GM21529 (cell line): Measurements from ENCODE around the gene SCUBE3.

ENCODE experiments used
- ATAC-seq: cut with Tn5 transposase; IDR thresholded peaks from one replicate; pipeline ENCODE4 v1.9.1; 2021; ENCODE audit not compliant: unreplicated experiment

SCUBE3 gene

GRCh38 chr6:35181308-35181932 is 32.3 kb upstream of the SCUBE3 start:
- no peak for ATAC-seq

GRCh38 chr6:35181933-35182612 is 31.7 kb upstream of the SCUBE3 start:
- ATAC-seq = no peak

DNA sequence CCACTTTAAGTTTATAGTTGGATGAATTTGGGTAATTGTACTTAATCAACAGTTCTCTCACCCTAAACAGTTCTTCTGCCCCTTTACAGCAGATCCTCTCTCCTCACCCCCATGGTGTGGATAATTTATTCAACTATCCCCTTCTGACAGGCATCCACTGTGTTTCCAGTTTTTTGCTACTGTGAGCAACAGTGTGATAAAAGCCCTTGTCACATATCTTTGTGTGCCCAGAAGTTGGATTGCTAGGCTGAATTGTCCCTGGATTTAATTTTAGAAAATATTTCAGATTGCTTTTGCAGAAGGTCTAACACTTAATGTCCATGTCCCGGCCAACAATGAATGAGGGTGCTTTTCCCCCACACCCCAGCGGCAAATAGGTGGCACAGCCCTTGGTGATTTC is 30.5 kb upstream of the SCUBE3 start:
- no peak for ATAC-seq

- ATAC-seq = no peak
Measured at GRCh38 chr6:35183935-35184334, 29.8 kb upstream of the SCUBE3 start.

DNA sequence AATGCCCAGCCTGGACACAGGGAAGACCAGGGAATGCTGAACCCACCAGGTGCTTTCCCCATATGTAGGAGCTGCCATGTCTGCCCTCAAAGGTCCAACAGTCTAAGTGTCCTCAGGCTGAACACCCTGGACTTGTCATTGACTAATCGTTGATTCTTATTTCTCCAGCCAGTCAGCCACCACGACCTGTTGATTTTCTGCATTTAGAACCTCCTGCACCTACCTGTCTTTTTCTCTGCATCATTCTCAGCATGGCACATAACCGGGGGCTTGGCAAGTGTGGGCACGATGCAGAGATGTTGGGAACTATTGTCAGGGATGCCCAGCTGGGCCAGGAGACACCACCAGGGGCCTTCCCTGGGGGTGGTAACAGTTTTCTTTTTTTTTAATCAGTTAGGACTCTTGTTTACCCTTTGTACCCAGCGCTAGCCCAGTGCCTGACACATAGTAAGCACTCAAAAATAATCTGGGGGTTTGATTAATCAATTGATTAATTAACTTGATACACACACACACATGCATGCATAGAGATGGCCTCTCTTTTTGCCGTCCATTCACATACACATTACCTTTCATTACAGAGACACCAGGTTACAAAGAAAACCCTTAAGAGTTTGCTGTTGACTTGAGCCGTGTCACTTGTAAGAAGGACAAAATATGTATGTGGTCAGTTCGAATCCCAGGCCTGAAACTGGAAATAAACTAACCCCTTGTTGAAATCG is 29.0 kb upstream of the SCUBE3 start:
- no peak for ATAC-seq

- ATAC-seq = no peak
Measured at GRCh38 chr6:35185302-35185681, 28.5 kb upstream of the SCUBE3 start.

- no peak for ATAC-seq
Measured at GRCh38 chr6:35185971-35186370, 27.8 kb upstream of the SCUBE3 start.

- ATAC-seq = no peak
Measured at GRCh38 chr6:35186571-35186970, 27.2 kb upstream of the SCUBE3 start.

DNA sequence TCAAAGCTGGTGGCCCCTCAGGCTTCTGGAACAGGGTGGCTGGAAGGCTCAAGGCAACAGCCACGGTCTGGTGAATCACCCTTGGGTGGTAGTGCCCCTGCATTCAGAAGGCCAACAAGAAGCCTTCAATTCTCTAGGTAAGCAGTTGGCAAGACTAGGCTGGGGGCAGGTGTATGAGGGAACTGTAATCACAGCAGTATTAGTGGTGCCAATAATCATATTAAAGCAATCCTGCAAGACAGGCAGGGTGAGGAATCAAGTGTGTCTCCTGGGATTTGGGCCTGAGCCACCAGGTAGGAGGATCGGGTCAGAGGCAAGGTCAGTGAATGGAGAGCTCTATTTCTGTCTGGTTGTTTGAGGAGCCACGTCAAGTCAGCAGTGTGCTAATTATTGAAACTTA is 24.9 kb upstream of the SCUBE3 start:
- ATAC-seq = no peak

- no peak for ATAC-seq
Measured at GRCh38 chr6:35190306-35190705, 23.4 kb upstream of the SCUBE3 start.

DNA sequence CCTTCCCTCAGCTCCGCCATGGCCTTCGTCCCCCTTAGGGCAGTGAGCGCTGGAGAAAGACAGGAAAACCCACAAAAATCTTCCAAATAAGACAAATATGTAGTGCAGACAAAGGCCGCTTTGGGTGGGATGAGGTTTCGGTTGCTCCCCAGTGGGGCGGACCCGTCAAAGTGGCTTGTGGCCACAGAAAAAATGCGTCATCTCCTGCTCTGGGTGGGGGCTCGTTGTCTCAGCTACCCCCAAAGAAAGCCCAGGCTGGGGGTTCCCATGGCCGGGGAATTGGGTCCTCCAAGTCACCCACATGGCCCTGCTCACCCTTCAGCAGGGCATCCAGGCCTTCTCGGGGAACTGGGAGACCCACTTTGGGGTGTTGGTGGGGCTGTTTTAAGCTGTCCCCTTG is 21.9 kb upstream of the SCUBE3 start:
- ATAC-seq = no peak

DNA sequence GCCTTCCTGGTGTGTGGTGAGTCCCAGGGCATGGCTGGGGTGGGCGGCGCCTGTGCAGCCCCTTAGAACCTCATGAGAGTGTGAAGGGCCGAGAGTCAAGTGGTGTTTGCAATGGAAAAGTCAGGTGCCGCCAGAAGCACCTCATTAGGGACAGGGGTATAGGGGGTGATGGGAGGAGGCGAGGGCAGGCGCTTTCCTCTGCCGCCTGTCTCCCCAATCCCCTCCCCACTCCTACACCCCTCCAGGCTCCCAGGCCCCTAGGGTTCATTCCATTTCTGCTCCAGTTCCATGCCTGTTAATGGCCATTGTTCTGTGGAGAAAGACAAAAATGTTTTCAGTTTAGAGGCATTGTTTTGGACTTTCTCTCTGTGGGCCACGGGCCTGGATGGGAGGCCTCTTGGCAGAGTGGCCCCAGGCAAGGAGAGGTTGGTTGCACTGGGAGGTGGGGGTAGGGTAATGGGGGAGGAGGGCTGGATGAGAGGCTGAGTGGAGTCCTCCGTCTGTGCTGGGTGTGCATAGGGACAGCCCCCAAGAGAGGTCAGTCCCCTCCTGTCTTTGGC is 21.4 kb upstream of the SCUBE3 start:
- ATAC-seq = no peak

- no peak for ATAC-seq
Measured at GRCh38 chr6:35194390-35194789, 19.4 kb upstream of the SCUBE3 start.

DNA sequence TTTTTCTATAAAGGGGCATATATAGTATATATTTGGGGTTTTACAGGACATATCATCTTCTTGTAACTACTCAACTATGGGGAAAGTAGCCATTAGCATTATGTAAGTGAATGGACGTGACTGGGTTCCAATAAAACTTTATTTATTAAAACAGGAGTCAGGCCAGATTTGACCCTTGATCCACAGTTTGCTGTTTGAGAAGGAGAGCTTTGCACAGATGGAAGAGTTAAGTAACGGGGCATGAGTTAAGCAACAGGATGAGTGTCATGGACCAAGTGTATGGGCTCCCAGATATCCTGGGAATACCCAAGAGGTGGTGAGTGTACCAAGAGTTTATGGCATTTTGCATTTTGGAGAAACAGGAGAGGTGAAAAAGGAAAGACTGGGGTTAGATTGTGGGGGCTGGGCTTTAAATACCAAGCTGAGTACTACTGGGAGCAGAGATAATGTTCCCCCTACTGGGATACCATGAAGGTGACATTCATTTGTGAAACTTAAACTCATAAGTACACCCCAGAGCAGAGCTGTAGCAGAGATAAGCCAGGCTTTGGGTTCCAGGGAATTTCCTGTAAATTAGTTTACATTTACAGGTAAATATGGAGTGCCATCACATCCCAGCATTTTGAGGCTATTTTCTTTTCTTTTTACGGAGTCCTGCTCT is 18.5 kb upstream of the SCUBE3 start:
- no peak for ATAC-seq

GRCh38 chr6:35197196-35197595 is 16.6 kb upstream of the SCUBE3 start:
- ATAC-seq = no peak

GRCh38 chr6:35199866-35200265 is 13.9 kb upstream of the SCUBE3 start:
- no peak for ATAC-seq

GRCh38 chr6:35202066-35202546 is 11.7 kb upstream of the SCUBE3 start:
- no peak for ATAC-seq

GRCh38 chr6:35203152-35203670 is 10.5 kb upstream of the SCUBE3 start:
- ATAC-seq = no peak

- no peak for ATAC-seq
Measured at GRCh38 chr6:35203680-35204079, 10.1 kb upstream of the SCUBE3 start.

DNA sequence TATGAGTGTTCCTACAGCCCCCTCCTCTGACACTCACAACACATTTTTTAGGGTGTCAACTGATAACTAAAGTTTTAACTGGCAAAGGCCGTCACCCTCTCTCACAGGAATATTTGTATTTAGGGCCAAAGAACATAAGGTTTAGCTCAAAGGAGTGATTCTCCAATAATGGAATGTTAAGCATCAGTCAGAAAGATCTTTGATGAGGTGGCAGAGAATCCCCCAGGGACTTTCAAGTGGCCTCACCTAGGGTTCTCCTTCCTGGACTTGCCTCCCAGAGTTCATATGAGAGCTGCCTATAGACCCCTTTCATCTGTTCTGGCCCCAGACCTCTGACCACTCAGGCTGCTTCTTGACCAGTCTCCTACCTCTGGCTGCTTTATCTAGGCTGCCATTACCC is 7.4 kb upstream of the SCUBE3 start:
- no peak for ATAC-seq

DNA sequence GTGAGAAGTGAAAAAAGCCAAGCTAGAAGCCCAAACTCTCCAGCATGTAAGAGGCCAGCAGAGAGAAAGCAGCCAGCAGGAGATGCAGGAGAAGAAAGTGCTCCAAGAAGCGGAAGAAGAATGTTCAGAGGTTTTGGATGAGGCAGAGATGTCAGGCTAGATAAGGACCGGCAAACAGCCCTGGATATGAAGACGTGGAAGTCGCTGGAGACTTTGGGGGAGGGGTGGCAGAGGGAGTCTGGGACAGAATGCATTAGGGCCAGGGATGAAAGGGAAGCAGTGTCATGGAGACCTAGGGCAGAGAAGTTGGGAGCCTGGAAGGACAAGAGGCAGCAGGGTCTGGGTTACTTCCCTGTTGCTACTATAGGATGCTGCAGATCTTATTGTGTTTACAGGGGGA is 5.3 kb upstream of the SCUBE3 start:
- ATAC-seq = no peak
